Liver (tissue), 3 donors: Measurements from ENCODE around the gene CAMK1G.

Experiments
- EGR1 ChIP-seq, 2 donors: IDR thresholded peaks; 2 replicates each; pipeline ENCODE4 v1.6.1; 2016 to 2018; ENCODE audit warnings: antibody characterized with exemption in 2 of 2, low read depth in 2 of 2
- HNF4G ChIP-seq: IDR thresholded peaks from 2 replicates; pipeline ENCODE4 v1.6.1; 2016; ENCODE audit warnings: antibody characterized with exemption
- RAD21 ChIP-seq, 2 donors: IDR thresholded peaks; 2 replicates each; pipeline ENCODE4 v1.6.1; 2016; ENCODE audit warnings: antibody characterized with exemption in 2 of 2, mild to moderate bottlenecking in 2 of 2
- TF ChIP-seq, protein P1 (sequence below): fragments of 150-350 bp; IDR thresholded peaks from 2 replicates; pipeline ENCODE4 v1.5.1; 2017; ENCODE audit warnings: improper control_type of control experiment, low read depth, low read length; ENCODE audit not compliant: missing input control
- TF ChIP-seq, protein P2 (sequence below): IDR thresholded peaks from 2 replicates; pipeline ENCODE4 v1.6.1; 2016; ENCODE audit warnings: antibody characterized with exemption
- TF ChIP-seq, protein P3 (sequence below): IDR thresholded peaks from 2 replicates; pipeline ENCODE4 v1.6.1; 2016; ENCODE audit warnings: antibody characterized with exemption, mild to moderate bottlenecking
- donor health status: healthy.
- donor health status: healthy.

DNA sequence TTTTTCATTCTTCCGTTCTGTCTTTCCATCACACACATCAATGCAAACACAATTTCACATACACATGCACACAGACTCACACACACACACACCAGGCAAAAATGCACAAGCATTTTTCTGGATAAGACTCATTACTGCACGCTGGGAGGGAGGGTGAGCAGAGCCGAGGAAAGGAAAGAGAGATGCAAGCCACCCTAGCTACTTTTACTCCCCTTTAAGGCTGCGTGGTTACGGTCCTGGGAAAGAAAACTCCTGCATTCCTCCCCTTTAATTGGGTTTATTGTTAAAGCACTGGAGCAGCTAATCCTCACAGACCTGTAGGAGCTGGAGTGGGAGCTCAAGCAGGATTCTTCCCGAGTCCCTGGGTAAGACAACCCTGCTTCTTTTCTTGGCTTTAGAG is at the start of gene CAMK1G:
- TF ChIP-seq, protein P1, sequence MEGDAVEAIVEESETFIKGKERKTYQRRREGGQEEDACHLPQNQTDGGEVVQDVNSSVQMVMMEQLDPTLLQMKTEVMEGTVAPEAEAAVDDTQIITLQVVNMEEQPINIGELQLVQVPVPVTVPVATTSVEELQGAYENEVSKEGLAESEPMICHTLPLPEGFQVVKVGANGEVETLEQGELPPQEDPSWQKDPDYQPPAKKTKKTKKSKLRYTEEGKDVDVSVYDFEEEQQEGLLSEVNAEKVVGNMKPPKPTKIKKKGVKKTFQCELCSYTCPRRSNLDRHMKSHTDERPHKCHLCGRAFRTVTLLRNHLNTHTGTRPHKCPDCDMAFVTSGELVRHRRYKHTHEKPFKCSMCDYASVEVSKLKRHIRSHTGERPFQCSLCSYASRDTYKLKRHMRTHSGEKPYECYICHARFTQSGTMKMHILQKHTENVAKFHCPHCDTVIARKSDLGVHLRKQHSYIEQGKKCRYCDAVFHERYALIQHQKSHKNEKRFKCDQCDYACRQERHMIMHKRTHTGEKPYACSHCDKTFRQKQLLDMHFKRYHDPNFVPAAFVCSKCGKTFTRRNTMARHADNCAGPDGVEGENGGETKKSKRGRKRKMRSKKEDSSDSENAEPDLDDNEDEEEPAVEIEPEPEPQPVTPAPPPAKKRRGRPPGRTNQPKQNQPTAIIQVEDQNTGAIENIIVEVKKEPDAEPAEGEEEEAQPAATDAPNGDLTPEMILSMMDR, result no peak
- TF ChIP-seq, protein P2, sequence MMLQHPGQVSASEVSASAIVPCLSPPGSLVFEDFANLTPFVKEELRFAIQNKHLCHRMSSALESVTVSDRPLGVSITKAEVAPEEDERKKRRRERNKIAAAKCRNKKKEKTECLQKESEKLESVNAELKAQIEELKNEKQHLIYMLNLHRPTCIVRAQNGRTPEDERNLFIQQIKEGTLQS, result no peak
- TF ChIP-seq HNF4G (no peak), EGR1 (IDR thresholded peaks at IDR 0.05; ENCODE audit: low read depth in 2 of 2) (no peak), RAD21 (IDR thresholded peaks at IDR 0.05) (no peak)
- TF ChIP-seq, protein P3, sequence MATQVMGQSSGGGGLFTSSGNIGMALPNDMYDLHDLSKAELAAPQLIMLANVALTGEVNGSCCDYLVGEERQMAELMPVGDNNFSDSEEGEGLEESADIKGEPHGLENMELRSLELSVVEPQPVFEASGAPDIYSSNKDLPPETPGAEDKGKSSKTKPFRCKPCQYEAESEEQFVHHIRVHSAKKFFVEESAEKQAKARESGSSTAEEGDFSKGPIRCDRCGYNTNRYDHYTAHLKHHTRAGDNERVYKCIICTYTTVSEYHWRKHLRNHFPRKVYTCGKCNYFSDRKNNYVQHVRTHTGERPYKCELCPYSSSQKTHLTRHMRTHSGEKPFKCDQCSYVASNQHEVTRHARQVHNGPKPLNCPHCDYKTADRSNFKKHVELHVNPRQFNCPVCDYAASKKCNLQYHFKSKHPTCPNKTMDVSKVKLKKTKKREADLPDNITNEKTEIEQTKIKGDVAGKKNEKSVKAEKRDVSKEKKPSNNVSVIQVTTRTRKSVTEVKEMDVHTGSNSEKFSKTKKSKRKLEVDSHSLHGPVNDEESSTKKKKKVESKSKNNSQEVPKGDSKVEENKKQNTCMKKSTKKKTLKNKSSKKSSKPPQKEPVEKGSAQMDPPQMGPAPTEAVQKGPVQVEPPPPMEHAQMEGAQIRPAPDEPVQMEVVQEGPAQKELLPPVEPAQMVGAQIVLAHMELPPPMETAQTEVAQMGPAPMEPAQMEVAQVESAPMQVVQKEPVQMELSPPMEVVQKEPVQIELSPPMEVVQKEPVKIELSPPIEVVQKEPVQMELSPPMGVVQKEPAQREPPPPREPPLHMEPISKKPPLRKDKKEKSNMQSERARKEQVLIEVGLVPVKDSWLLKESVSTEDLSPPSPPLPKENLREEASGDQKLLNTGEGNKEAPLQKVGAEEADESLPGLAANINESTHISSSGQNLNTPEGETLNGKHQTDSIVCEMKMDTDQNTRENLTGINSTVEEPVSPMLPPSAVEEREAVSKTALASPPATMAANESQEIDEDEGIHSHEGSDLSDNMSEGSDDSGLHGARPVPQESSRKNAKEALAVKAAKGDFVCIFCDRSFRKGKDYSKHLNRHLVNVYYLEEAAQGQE, result no peak
